Gastroesophageal sphincter (tissue), 3 donors: ENCODE measurements around the gene SLC66A2.

Experiments
- CTCF ChIP-seq, 4 experiments: fragments of 200-600 bp in 2 of 4; fragments of 450-650 bp in 2 of 4; sonication (generic) in 1 of 4; IDR thresholded peaks; one replicate each; pipeline ENCODE4 v1.5.1; 2017 to 2019; ENCODE audit warnings: antibody characterized with exemption in 4 of 4, mild to moderate bottlenecking in 2 of 4, moderate library complexity in 2 of 4
- POLR2A ChIP-seq, 2 donors: fragments of 450-650 bp; IDR thresholded peaks; one replicate each; pipeline ENCODE4 v1.6.1; 2017; ENCODE audit warnings: antibody characterized with exemption in 2 of 2, mild to moderate bottlenecking in 2 of 2, moderate library complexity in 1 of 2
- POLR2AphosphoS5 ChIP-seq: sonication (generic); formaldehyde crosslinking; IDR thresholded peaks from one replicate; pipeline ENCODE4 v1.6.1; 2017; ENCODE audit warnings: antibody characterized with exemption

DNA sequence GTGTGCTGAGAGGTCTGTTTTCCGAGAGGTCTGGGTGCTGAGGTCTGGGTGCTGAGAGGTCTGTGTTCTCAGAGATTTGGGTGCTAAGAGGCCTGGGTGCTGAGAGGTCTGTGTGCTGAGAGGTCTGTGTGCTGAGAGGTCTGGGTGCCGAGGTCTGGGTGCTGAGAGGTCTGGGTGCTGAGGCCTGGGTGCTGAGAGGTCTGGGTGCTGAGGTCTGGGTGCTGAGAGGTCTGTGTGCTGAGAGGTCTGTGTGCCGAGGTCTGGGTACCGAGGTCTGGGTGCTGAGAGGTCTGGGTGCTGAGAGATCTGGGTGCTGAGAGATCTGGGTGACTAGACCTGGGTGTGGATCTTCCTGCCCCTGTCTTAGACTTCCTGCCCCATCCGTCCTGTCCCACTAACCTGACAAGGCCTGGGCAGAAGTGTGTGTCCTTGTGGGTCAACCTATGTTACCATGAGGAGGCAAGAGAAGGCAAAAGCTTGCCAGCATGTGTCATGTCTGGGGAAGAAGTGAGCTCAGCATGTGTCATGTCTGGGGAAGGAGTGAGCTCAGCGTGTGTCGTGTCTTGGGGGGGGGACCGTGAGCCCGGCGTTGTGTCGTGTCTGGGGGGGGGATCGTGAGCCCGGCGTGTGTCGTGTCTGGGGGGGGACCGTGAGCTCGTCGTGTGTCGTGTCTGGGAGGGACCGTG lies 84.4 kb downstream of the SLC66A2 start:
- no peak for TF ChIP-seq POLR2A (IDR thresholded peaks at IDR 0.05)
- no peak for TF ChIP-seq CTCF (IDR thresholded peaks at IDR 0.05)
- no peak for TF ChIP-seq POLR2AphosphoS5
